Neutrophil (primary cell): Measurements from ENCODE around the gene C6orf118.

Source experiments
- H3K27ac ChIP-seq: fragments of 200-600 bp; sonication (generic); 2 replicates; pipeline ENCODE4 v1.5.1; 2016; ENCODE audit warnings: mild to moderate bottlenecking, moderate library complexity
- H3K27me3 ChIP-seq: fragments of 200-600 bp; sonication (generic); 2 replicates; pipeline ENCODE4 v1.6.0; 2016; ENCODE audit warnings: mild to moderate bottlenecking
- H3K36me3 ChIP-seq: fragments of 200-600 bp; sonication (generic); 2 replicates; pipeline ENCODE4 v1.5.1; 2017
- H3K4me1 ChIP-seq, 2 experiments: fragments of 200-600 bp in 1 of 2; sonication (generic) in 1 of 2; 1 replicate in 1 of 2; 2 replicates in 1 of 2; pipeline versions ENCODE4 v1.5.1 to v1.6.1; 2013 to 2016; ENCODE audit warnings: low read depth in 1 of 2, low read length in 1 of 2, mild to moderate bottlenecking in 1 of 2, moderate library complexity in 1 of 2; ENCODE audit not compliant: control insufficient read depth in 1 of 2, insufficient read depth in 1 of 2
- H3K4me3 ChIP-seq, 2 experiments: fragments of 200-600 bp in 1 of 2; sonication (generic) in 1 of 2; 1 replicate in 1 of 2; 2 replicates in 1 of 2; pipeline ENCODE4 v1.5.1; 2013 to 2016; ENCODE audit warnings: low read depth in 1 of 2, low read length in 1 of 2, mild to moderate bottlenecking in 1 of 2, moderate library complexity in 1 of 2
- H3K9me3 ChIP-seq: fragments of 200-600 bp; sonication (generic); 2 replicates; pipeline ENCODE4 v1.5.1; 2016
- TF ChIP-seq, protein P1 (sequence below): fragments of 200-600 bp; sonication (generic); IDR thresholded peaks from 2 replicates; pipeline ENCODE4 v1.5.1; 2016; ENCODE audit warnings: antibody characterized with exemption

The C6orf118 gene

DNA sequence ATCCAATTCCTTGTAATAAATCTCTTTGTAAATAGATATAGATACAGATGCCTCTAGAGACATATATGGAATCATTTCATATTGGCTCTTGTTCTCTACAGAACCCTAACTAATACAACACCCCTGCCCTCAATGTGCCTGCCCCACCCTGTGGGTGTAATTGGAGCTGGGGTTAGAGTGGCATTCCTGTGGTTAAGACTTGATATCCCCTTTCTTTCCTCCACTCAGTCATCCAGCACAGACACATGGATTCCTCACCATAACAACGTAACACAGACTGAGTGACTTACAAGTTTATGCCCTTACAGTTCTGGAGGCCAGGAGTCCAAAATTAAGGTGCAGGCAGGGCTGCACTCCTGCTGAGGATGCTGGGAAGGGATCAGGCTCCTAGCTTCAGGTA is 42.8 kb downstream of the C6orf118 start:
- Histone ChIP-seq H3K4me1 (no peaks in the 10 kb centered on the region), H3K36me3 (no peaks in the 10 kb centered on the region), H3K27ac (no peak overlapping the region), H3K27me3 (no peaks in the 10 kb centered on the region), H3K9me3 (no peaks in the 10 kb centered on the region), H3K4me3 (no peak overlapping the region)
- TF ChIP-seq, protein P1, sequence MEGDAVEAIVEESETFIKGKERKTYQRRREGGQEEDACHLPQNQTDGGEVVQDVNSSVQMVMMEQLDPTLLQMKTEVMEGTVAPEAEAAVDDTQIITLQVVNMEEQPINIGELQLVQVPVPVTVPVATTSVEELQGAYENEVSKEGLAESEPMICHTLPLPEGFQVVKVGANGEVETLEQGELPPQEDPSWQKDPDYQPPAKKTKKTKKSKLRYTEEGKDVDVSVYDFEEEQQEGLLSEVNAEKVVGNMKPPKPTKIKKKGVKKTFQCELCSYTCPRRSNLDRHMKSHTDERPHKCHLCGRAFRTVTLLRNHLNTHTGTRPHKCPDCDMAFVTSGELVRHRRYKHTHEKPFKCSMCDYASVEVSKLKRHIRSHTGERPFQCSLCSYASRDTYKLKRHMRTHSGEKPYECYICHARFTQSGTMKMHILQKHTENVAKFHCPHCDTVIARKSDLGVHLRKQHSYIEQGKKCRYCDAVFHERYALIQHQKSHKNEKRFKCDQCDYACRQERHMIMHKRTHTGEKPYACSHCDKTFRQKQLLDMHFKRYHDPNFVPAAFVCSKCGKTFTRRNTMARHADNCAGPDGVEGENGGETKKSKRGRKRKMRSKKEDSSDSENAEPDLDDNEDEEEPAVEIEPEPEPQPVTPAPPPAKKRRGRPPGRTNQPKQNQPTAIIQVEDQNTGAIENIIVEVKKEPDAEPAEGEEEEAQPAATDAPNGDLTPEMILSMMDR, result no peak

DNA sequence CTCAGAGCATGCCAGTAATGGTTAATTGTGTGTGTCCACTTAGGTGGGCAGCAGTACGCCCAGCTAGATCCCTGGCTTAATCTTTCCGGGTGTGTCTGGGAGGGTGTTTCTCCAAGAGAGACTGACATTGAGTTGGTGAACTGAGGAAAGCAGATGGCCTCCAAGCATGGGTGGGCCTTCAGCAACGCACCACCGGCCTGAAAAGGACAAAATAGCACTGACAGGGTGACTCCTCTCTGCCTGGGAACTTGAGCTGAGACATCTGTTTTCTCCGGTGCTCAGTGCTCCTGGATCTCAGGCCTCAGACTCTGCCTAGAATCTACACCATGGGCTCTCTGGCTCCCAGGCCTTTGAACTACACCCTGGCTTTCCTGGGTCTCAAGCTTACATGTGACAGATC is 43.2 kb downstream of the C6orf118 start:
- H3K4me1 ChIP-seq, result no peaks in the 10 kb centered on the region
- no peaks in the 10 kb centered on the region for H3K27me3 ChIP-seq
- TF ChIP-seq, protein P1, result no peak
- H3K4me3 ChIP-seq, result no peak overlapping the region
- H3K9me3 ChIP-seq, result no peaks in the 10 kb centered on the region
- no peaks in the 10 kb centered on the region for H3K36me3 ChIP-seq
- H3K27ac ChIP-seq, result no peak overlapping the region

DNA sequence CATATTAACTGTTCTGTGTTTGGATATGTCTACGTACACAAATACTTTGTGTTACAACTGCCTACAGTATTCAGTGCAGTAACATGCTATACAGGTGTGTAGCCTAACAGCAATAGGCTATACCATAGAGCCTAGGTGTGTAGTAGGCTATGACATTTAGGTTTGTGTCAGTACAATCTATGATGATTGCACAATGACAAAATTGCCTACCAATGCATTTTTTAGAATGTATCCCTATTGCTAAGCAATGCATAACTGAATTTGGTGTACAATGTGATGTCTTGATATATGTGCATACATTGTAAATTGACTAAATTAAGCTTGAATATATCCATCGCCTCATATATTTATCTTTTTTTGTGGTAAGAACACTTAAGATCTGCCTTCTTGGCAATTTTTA is 48.9 kb downstream of the C6orf118 start:
- H3K27ac ChIP-seq, result no peak overlapping the region

DNA sequence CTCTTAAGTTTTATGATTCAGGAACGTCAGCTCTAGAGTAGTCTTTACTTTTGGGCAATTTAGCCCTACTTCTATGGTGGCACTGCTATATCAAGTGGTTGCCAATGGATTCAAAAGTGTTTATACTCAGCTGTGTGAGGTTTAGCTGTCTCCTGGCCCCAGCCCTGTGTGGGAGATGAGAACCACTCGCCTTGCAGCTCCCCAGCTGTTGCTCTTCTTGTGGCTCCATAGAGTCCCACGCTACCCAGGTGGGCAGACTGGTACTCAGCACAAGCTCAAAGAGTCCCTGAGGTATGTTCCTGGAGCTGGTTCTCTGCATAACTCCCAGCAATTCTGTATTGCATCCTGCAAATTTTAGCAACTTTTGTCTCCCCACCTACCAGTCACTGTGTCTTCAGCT is 59.6 kb downstream of the C6orf118 start:
- no peaks in the 10 kb centered on the region for H3K36me3 ChIP-seq
- no peak overlapping the region for H3K4me3 ChIP-seq
- no peaks in the 10 kb centered on the region for H3K9me3 ChIP-seq
- TF ChIP-seq, protein P1, result no peak
- H3K27me3 ChIP-seq, result no peaks in the 10 kb centered on the region
- no peak overlapping the region for H3K27ac ChIP-seq
- H3K4me1 ChIP-seq, result no peaks in the 10 kb centered on the region

More for the DNA sequence above, 48.9 kb downstream of the C6orf118 start:
- H3K27me3 ChIP-seq, result no peaks in the 10 kb centered on the region
- no peaks in the 10 kb centered on the region for H3K4me1 ChIP-seq
- TF ChIP-seq, protein P1, result no peak
- H3K4me3 ChIP-seq, result no peak overlapping the region
- no peaks in the 10 kb centered on the region for H3K36me3 ChIP-seq
- no peaks in the 10 kb centered on the region for H3K9me3 ChIP-seq

DNA sequence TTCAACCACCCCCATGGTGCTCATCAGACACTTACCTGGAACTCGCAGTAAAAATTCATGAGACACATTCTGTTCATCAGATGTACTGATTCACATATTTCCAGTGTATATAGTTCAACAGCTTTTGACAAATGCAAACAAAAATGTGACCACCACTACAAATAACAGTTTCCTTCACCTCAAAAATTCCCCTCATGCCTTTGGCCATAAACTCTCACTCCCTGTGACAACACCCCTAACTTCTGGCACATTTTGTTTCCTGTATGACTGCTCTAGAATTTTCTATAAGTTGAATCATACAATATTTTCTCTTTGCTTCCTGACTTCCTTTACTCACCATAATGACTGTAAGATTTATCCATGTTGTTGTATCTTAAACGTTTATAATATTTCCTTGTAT is 63.7 kb downstream of the C6orf118 start:
- Histone ChIP-seq H3K27ac (no peak overlapping the region), H3K9me3 (no peaks in the 10 kb centered on the region), H3K4me3 (no peak overlapping the region), H3K27me3 (no peaks in the 10 kb centered on the region), H3K36me3 (no peaks in the 10 kb centered on the region), H3K4me1 (no peaks in the 10 kb centered on the region)
- TF ChIP-seq, protein P1, result no peak

DNA sequence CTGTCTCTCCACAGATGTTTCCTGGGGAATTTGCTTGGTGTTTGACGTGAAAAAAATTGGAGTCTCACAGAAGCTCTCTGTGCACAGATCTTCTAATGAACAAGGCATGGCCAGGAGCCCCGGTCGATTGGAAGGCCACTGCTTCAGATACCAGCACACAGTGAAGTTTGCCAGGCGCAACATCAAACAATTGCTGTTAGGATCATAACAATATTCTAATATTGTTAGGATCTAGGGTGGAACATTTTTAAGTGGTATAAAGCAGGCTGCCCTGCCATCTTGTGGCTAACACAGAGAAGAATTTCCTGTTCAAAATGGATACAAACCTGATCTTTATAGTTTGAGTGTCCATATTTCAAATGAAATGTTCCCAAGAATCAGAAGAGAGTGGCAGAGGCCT is 64.1 kb downstream of the C6orf118 start:
- Histone ChIP-seq H3K9me3 (no peaks in the 10 kb centered on the region), H3K36me3 (no peaks in the 10 kb centered on the region), H3K4me1 (no peaks in the 10 kb centered on the region), H3K27me3 (no peaks in the 10 kb centered on the region), H3K27ac (no peak overlapping the region), H3K4me3 (no peak overlapping the region)
- TF ChIP-seq, protein P1, result no peak
